ENCODE measurements around the gene TTC4.

The TTC4 gene

GRCh38 chr1:54685335-54685905 lies 30.2 kb upstream of the TTC4 start:
- no peak overlapping the region for H3K27ac ChIP-seq (ENCODE audit: low read depth, low read length)
- H3K27me3 ChIP-seq (ENCODE audit: insufficient read depth, low read length): peaks cover 15% of the 10 kb centered on the region
- H3K36me3 ChIP-seq (ENCODE audit: insufficient read depth, low read length): no peaks in the 10 kb centered on the region
- no peaks in the 10 kb centered on the region for H3K4me1 ChIP-seq (ENCODE audit: control insufficient read depth, insufficient read depth, low read length, unreplicated experiment)
- no peaks in the 10 kb centered on the region for H3K79me2 ChIP-seq (ENCODE audit: control insufficient read depth, insufficient read depth, low read length, unreplicated experiment)
- H2AFZ ChIP-seq (ENCODE audit: low read length, unreplicated experiment): no peak overlapping the region
- no peak overlapping the region for H3K4me3 ChIP-seq (ENCODE audit: low read depth, low read length)

- Histone ChIP-seq H2AFZ (ENCODE audit: low read length, unreplicated experiment) (no peak overlapping the region), H3K4me3 (ENCODE audit: low read depth, low read length) (no peak overlapping the region), H3K27me3 (ENCODE audit: insufficient read depth, low read length) (peaks cover 20% of the 10 kb centered on the region), H3K79me2 (ENCODE audit: control insufficient read depth, insufficient read depth, low read length, unreplicated experiment) (no peaks in the 10 kb centered on the region), H3K27ac (ENCODE audit: low read depth, low read length) (no peak overlapping the region), H3K4me1 (ENCODE audit: control insufficient read depth, insufficient read depth, low read length, unreplicated experiment) (no peaks in the 10 kb centered on the region), H3K36me3 (ENCODE audit: insufficient read depth, low read length) (no peaks in the 10 kb centered on the region)
Measured at GRCh38 chr1:54686155-54686554, 29.5 kb upstream of the TTC4 start.

GRCh38 chr1:54694771-54695170 lies 20.9 kb upstream of the TTC4 start:
- H3K79me2 ChIP-seq (ENCODE audit: control insufficient read depth, insufficient read depth, low read length, unreplicated experiment): no peaks in the 10 kb centered on the region
- H3K4me3 ChIP-seq (ENCODE audit: low read depth, low read length): no peak overlapping the region
- H3K27me3 ChIP-seq (ENCODE audit: insufficient read depth, low read length): peaks cover 44% of the 10 kb centered on the region
- no peaks in the 10 kb centered on the region for H3K4me1 ChIP-seq (ENCODE audit: control insufficient read depth, insufficient read depth, low read length, unreplicated experiment)
- no peaks in the 10 kb centered on the region for H3K36me3 ChIP-seq (ENCODE audit: insufficient read depth, low read length)
- H3K27ac ChIP-seq (ENCODE audit: low read depth, low read length): no peak overlapping the region
- no peak overlapping the region for H2AFZ ChIP-seq (ENCODE audit: low read length, unreplicated experiment)

GRCh38 chr1:54695221-54695620 lies 20.4 kb upstream of the TTC4 start:
- Histone ChIP-seq H3K27me3 (ENCODE audit: insufficient read depth, low read length) (peaks cover 47% of the 10 kb centered on the region), H3K79me2 (ENCODE audit: control insufficient read depth, insufficient read depth, low read length, unreplicated experiment) (no peaks in the 10 kb centered on the region)

GRCh38 chr1:54695764-54696163 lies 19.9 kb upstream of the TTC4 start:
- Histone ChIP-seq H3K4me1 (ENCODE audit: control insufficient read depth, insufficient read depth, low read length, unreplicated experiment) (no peaks in the 10 kb centered on the region), H3K79me2 (ENCODE audit: control insufficient read depth, insufficient read depth, low read length, unreplicated experiment) (no peaks in the 10 kb centered on the region), H3K4me3 (ENCODE audit: low read depth, low read length) (no peak overlapping the region), H3K36me3 (ENCODE audit: insufficient read depth, low read length) (no peaks in the 10 kb centered on the region), H3K27ac (ENCODE audit: low read depth, low read length) (no peak overlapping the region), H3K27me3 (ENCODE audit: insufficient read depth, low read length) (peaks cover 50% of the 10 kb centered on the region), H2AFZ (ENCODE audit: low read length, unreplicated experiment) (no peak overlapping the region)

More at GRCh38 chr1:54695221-54695620, 20.4 kb upstream of the TTC4 start:
- H2AFZ ChIP-seq (ENCODE audit: low read length, unreplicated experiment): no peak overlapping the region
- H3K4me3 ChIP-seq (ENCODE audit: low read depth, low read length): no peak overlapping the region
- H3K36me3 ChIP-seq (ENCODE audit: insufficient read depth, low read length): no peaks in the 10 kb centered on the region
- no peaks in the 10 kb centered on the region for H3K4me1 ChIP-seq (ENCODE audit: control insufficient read depth, insufficient read depth, low read length, unreplicated experiment)
- no peak overlapping the region for H3K27ac ChIP-seq (ENCODE audit: low read depth, low read length)

GRCh38 chr1:54696262-54696661 lies 19.4 kb upstream of the TTC4 start:
- Histone ChIP-seq H2AFZ (ENCODE audit: low read length, unreplicated experiment) (no peak overlapping the region), H3K79me2 (ENCODE audit: control insufficient read depth, insufficient read depth, low read length, unreplicated experiment) (no peaks in the 10 kb centered on the region), H3K4me1 (ENCODE audit: control insufficient read depth, insufficient read depth, low read length, unreplicated experiment) (no peaks in the 10 kb centered on the region), H3K4me3 (ENCODE audit: low read depth, low read length) (no peak overlapping the region), H3K27me3 (ENCODE audit: insufficient read depth, low read length) (peaks cover 53% of the 10 kb centered on the region), H3K27ac (ENCODE audit: low read depth, low read length) (no peak overlapping the region), H3K36me3 (ENCODE audit: insufficient read depth, low read length) (no peaks in the 10 kb centered on the region)

- H3K79me2 ChIP-seq (ENCODE audit: control insufficient read depth, insufficient read depth, low read length, unreplicated experiment): no peaks in the 10 kb centered on the region
- no peak overlapping the region for H3K27ac ChIP-seq (ENCODE audit: low read depth, low read length)
- no peaks in the 10 kb centered on the region for H3K36me3 ChIP-seq (ENCODE audit: insufficient read depth, low read length)
- H3K27me3 ChIP-seq (ENCODE audit: insufficient read depth, low read length): peaks cover 55% of the 10 kb centered on the region
- H3K4me1 ChIP-seq (ENCODE audit: control insufficient read depth, insufficient read depth, low read length, unreplicated experiment): no peaks in the 10 kb centered on the region
- H2AFZ ChIP-seq (ENCODE audit: low read length, unreplicated experiment): no peak overlapping the region
- H3K4me3 ChIP-seq (ENCODE audit: low read depth, low read length): no peak overlapping the region
Measured at GRCh38 chr1:54697896-54698295, 17.8 kb upstream of the TTC4 start.

GRCh38 chr1:54698346-54698745 lies 17.3 kb upstream of the TTC4 start:
- H3K4me3 ChIP-seq (ENCODE audit: low read depth, low read length): no peak overlapping the region
- no peak overlapping the region for H2AFZ ChIP-seq (ENCODE audit: low read length, unreplicated experiment)
- no peak overlapping the region for H3K27ac ChIP-seq (ENCODE audit: low read depth, low read length)
- no peaks in the 10 kb centered on the region for H3K36me3 ChIP-seq (ENCODE audit: insufficient read depth, low read length)
- H3K79me2 ChIP-seq (ENCODE audit: control insufficient read depth, insufficient read depth, low read length, unreplicated experiment): no peaks in the 10 kb centered on the region
- no peaks in the 10 kb centered on the region for H3K4me1 ChIP-seq (ENCODE audit: control insufficient read depth, insufficient read depth, low read length, unreplicated experiment)
- peaks cover 59% of the 10 kb centered on the region for H3K27me3 ChIP-seq (ENCODE audit: insufficient read depth, low read length)

- Histone ChIP-seq H3K27ac (ENCODE audit: low read depth, low read length) (no peak overlapping the region), H2AFZ (ENCODE audit: low read length, unreplicated experiment) (no peak overlapping the region), H3K4me1 (ENCODE audit: control insufficient read depth, insufficient read depth, low read length, unreplicated experiment) (no peaks in the 10 kb centered on the region), H3K4me3 (ENCODE audit: low read depth, low read length) (no peak overlapping the region), H3K36me3 (ENCODE audit: insufficient read depth, low read length) (no peaks in the 10 kb centered on the region), H3K79me2 (ENCODE audit: control insufficient read depth, insufficient read depth, low read length, unreplicated experiment) (no peaks in the 10 kb centered on the region), H3K27me3 (ENCODE audit: insufficient read depth, low read length) (peaks cover 65% of the 10 kb centered on the region)
Measured at GRCh38 chr1:54699936-54700525, 15.6 kb upstream of the TTC4 start.

GRCh38 chr1:54701066-54701465 lies 14.6 kb upstream of the TTC4 start:
- Histone ChIP-seq H3K27ac (ENCODE audit: low read depth, low read length) (no peak overlapping the region), H3K27me3 (ENCODE audit: insufficient read depth, low read length) (peaks cover 60% of the 10 kb centered on the region), H2AFZ (ENCODE audit: low read length, unreplicated experiment) (no peak overlapping the region), H3K4me3 (ENCODE audit: low read depth, low read length) (no peak overlapping the region), H3K36me3 (ENCODE audit: insufficient read depth, low read length) (no peaks in the 10 kb centered on the region), H3K4me1 (ENCODE audit: control insufficient read depth, insufficient read depth, low read length, unreplicated experiment) (no peaks in the 10 kb centered on the region), H3K79me2 (ENCODE audit: control insufficient read depth, insufficient read depth, low read length, unreplicated experiment) (no peaks in the 10 kb centered on the region)

- H3K27ac ChIP-seq (ENCODE audit: low read depth, low read length): no peak overlapping the region
- H3K4me3 ChIP-seq (ENCODE audit: low read depth, low read length): no peak overlapping the region
- no peaks in the 10 kb centered on the region for H3K4me1 ChIP-seq (ENCODE audit: control insufficient read depth, insufficient read depth, low read length, unreplicated experiment)
- peaks cover 65% of the 10 kb centered on the region for H3K27me3 ChIP-seq (ENCODE audit: insufficient read depth, low read length)
- H3K79me2 ChIP-seq (ENCODE audit: control insufficient read depth, insufficient read depth, low read length, unreplicated experiment): no peaks in the 10 kb centered on the region
- no peak overlapping the region for H2AFZ ChIP-seq (ENCODE audit: low read length, unreplicated experiment)
- H3K36me3 ChIP-seq (ENCODE audit: insufficient read depth, low read length): no peaks in the 10 kb centered on the region
Measured at GRCh38 chr1:54701996-54702395, 13.7 kb upstream of the TTC4 start.
